SK-N-MC (cell line): ENCODE data around the gene SYTL3.

Source experiments
- EZH2 ChIP-seq: fragments of 200-600 bp; sonication (generic); IDR thresholded peaks from one replicate; pipeline ENCODE4 v1.6.1; 2017; ENCODE audit warnings: antibody characterized with exemption
- POLR2AphosphoS5 ChIP-seq: IDR thresholded peaks from 2 replicates; pipeline ENCODE4 v1.6.1; 2012; ENCODE audit warnings: mild to moderate bottlenecking, low read depth, low read length, borderline replicate concordance

DNA sequence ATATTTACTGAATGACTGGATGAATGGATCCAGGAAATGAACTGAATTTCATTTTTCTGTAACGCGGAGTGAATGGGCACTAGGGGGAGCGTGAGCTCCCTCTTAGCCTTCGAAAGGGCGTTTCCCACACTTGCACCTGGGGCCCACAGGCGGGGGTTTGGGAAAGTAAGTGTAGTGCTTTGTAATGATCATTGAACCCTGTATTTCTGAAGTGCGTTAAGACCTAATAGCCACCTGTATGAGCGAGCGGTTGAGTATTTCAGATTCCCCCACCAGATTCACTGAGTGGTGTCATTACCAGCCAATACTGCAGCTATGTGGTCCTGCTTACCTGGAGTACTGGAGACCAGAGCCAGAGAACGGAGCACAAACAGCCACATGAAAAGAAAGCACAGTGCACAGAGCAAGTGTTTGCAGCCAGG is 10.5 kb downstream of the SYTL3 start:
- TF ChIP-seq EZH2 (no peak), POLR2AphosphoS5 (no peak)
